Measurements from ENCODE around the gene FBRSL1. TPM values are rescaled to one million over a fixed set of nuclear protein-coding genes. Genes with fewer than 3 reads are reported as not detected.

FBRSL1 gene
- total and polyA plus RNA-seq, 2 donors from 2014 or later = 23.8 to 44.7 TPM

DNA sequence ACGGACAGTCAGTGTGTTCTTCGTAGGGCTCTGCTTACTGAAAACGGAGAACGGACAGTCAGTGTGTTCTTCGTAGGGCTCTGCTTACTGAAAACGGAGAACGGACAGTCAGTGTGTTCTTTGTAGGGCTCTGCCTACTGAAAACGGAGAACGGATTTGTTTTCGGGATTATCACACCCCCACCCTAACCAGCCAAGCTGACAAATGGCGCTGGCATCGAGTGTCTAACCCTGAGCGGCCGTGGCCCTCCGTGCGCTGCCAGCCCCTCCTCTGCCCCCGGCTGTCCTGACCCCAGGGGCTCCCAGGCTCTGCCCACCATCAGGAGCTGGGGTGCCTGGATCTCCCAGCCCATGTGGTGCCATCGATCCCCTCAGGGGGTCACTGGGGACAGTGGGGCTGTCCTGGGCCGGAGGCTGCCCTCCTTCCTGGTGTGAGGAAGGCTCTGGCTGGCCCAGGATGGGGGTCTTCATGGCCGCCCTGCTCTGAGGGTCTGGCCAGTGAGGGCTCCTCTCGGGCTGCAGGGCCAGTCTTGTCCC, 57.3 kb downstream of the FBRSL1 start:
- TF ChIP-seq, protein P1, sequence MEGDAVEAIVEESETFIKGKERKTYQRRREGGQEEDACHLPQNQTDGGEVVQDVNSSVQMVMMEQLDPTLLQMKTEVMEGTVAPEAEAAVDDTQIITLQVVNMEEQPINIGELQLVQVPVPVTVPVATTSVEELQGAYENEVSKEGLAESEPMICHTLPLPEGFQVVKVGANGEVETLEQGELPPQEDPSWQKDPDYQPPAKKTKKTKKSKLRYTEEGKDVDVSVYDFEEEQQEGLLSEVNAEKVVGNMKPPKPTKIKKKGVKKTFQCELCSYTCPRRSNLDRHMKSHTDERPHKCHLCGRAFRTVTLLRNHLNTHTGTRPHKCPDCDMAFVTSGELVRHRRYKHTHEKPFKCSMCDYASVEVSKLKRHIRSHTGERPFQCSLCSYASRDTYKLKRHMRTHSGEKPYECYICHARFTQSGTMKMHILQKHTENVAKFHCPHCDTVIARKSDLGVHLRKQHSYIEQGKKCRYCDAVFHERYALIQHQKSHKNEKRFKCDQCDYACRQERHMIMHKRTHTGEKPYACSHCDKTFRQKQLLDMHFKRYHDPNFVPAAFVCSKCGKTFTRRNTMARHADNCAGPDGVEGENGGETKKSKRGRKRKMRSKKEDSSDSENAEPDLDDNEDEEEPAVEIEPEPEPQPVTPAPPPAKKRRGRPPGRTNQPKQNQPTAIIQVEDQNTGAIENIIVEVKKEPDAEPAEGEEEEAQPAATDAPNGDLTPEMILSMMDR (IDR thresholded peaks at IDR 0.05; ENCODE audit: borderline replicate concordance, extremely low read depth, insufficient read depth) = no peak
- FAIRE-seq (no peak), DNase-seq (no peak)
- no peaks in the 10 kb centered on the region for H3K27me3 ChIP-seq (ENCODE audit: control insufficient read depth, insufficient read depth, low read length)
- H3K9me3 ChIP-seq (ENCODE audit: control insufficient read depth in 2 of 3, insufficient read depth in 1 of 3, low read length in 3 of 3) = peaks cover 0 to 2% (median 0%) of the 10 kb centered on the region in 3 donors
- H3K36me3 ChIP-seq (ENCODE audit: control insufficient read depth in 2 of 3, insufficient read depth in 3 of 3, low read length in 3 of 3) = peaks cover 0 to 2% (median 0%) of the 10 kb centered on the region in 3 donors
- peaks cover 0 to 8% (median 0%) of the 10 kb centered on the region in 3 donors for H3K4me1 ChIP-seq (ENCODE audit: control insufficient read depth in 2 of 3, insufficient read depth in 2 of 3, low read depth in 1 of 3, low read length in 3 of 3)
- H3K9ac ChIP-seq (ENCODE audit: low read length in 3 of 3) = no peak overlapping the region
- no peak overlapping the region for H3K4me3 ChIP-seq (ENCODE audit: low read length in 3 of 3)
- intact Hi-C loops (cut with DNase I) = no loop called here
- H3K27ac ChIP-seq (ENCODE audit: low read depth in 2 of 2, low read length in 2 of 2) = no peak overlapping the region

DNA sequence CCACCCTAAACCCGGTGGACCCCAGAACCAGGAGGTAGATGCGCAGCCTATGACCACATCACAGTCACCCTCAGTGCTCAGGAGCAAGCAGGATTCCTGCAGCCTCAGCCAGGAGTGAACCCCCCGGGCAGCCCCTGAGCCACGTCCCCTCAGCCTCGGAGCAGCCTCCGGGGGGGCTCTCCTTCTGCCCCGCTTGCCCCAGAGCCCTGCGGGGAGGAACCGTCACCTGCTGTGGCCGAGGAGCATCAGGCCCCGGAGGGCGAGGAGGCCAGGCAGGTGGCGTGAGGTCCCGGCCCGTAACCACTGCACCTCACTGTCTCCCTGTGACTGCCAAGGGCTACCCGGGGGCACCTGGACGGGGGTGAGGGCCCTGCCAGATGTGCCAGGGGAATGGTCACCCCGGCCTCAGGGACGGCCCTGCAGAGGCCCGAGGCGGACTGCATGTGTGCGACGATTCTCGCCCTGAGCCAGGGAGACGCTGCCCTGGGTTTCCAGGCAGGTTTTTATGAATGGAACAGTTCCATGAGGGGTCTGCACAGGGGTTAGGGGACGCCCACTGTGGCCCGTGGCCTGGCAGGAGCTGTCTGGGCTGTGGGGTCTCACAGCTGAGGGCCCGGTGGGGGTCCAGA, 58.6 kb downstream of the FBRSL1 start:
- H3K9ac ChIP-seq (ENCODE audit: low read length in 3 of 3) = no peak overlapping the region
- DNase-seq = no peak
- TF ChIP-seq, protein P1 (IDR thresholded peaks at IDR 0.05; ENCODE audit: borderline replicate concordance, extremely low read depth, insufficient read depth) = no peak
- peaks cover 0 to 2% (median 0%) of the 10 kb centered on the region in 3 donors for H3K36me3 ChIP-seq (ENCODE audit: control insufficient read depth in 2 of 3, insufficient read depth in 3 of 3, low read length in 3 of 3)
- H3K27me3 ChIP-seq (ENCODE audit: control insufficient read depth, insufficient read depth, low read length) = no peaks in the 10 kb centered on the region
- H3K4me3 ChIP-seq (ENCODE audit: low read length in 3 of 3) = no peak overlapping the region
- peaks cover 0 to 2% (median 0%) of the 10 kb centered on the region in 3 donors for H3K9me3 ChIP-seq (ENCODE audit: control insufficient read depth in 2 of 3, insufficient read depth in 1 of 3, low read length in 3 of 3)
- intact Hi-C loops (cut with DNase I) = no loop called here
- no peak for FAIRE-seq
- H3K27ac ChIP-seq (ENCODE audit: low read depth in 2 of 2, low read length in 2 of 2) = no peak overlapping the region
- H3K4me1 ChIP-seq (ENCODE audit: control insufficient read depth in 2 of 3, insufficient read depth in 2 of 3, low read depth in 1 of 3, low read length in 3 of 3) = peaks cover 0 to 8% (median 0%) of the 10 kb centered on the region in 3 donors

DNA sequence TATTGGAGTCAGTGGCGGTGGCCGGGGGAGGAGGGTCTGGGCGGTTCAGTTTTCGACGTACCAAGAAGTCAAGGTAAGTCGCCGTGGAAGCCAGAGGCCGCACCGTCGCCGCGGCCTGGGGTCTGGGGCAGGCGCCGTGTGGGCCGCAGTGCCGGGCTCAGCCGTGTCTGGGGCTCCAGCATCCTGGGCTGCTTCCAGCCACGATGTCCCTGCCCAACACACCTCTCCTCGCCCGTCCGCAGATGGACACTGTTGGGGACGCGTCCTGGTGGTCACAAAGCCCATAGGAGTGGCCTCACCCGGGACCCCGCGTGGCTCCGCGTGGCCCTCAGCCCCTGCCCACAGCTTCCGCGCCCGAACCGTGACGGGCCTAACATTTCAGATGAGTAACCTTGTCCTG, 59.1 kb downstream of the FBRSL1 start:
- Histone ChIP-seq H3K4me1 (ENCODE audit: control insufficient read depth in 2 of 3, insufficient read depth in 2 of 3, low read depth in 1 of 3, low read length in 3 of 3) (peaks cover 0 to 8% (median 0%) of the 10 kb centered on the region in 3 donors), H3K9me3 (ENCODE audit: control insufficient read depth in 2 of 3, insufficient read depth in 1 of 3, low read length in 3 of 3) (peaks cover 0 to 2% (median 0%) of the 10 kb centered on the region in 3 donors), H3K4me3 (ENCODE audit: low read length in 3 of 3) (no peak overlapping the region), H3K36me3 (ENCODE audit: control insufficient read depth in 2 of 3, insufficient read depth in 3 of 3, low read length in 3 of 3) (peaks cover 0 to 2% (median 0%) of the 10 kb centered on the region in 3 donors), H3K27ac (ENCODE audit: low read depth in 2 of 2, low read length in 2 of 2) (no peak overlapping the region), H3K27me3 (ENCODE audit: control insufficient read depth, insufficient read depth, low read length) (no peaks in the 10 kb centered on the region), H3K9ac (ENCODE audit: low read length in 3 of 3) (no peak overlapping the region)
- DNase-seq = no peak
- TF ChIP-seq, protein P1 (IDR thresholded peaks at IDR 0.05; ENCODE audit: borderline replicate concordance, extremely low read depth, insufficient read depth) = no peak
- FAIRE-seq = no peak
- intact Hi-C loops (cut with DNase I) = no loop called here
